ENCODE measurements around the gene ATXN1.
"Not testable (repeated sequence)": the region's sequence is repeated elsewhere in the genome, so short reads cannot be mapped to it uniquely, and the experiment has no call there.

Gene ATXN1

GRCh38 chr6:16615215-16615614 is 146.0 kb downstream of the ATXN1 start:
- DNase-seq (ENCODE audit: low read depth, low spot score) = not testable (repeated sequence)

- not testable (repeated sequence) for DNase-seq (ENCODE audit: low read depth, low spot score)
These were observed 147.1 kb downstream of the ATXN1 start for GRCh38 chr6:16614143-16614542.

- not testable (repeated sequence) for DNase-seq (ENCODE audit: low read depth, low spot score)
These were observed 147.8 kb downstream of the ATXN1 start for GRCh38 chr6:16613504-16613903.

GRCh38 chr6:16608444-16608843 is 152.8 kb downstream of the ATXN1 start:
- no peak for DNase-seq (ENCODE audit: low read depth, low spot score)

- DNase-seq (ENCODE audit: low read depth, low spot score) = no peak
These were observed 159.2 kb downstream of the ATXN1 start for GRCh38 chr6:16602035-16602434.

GRCh38 chr6:16600701-16601100 is 160.6 kb downstream of the ATXN1 start:
- DNase-seq (ENCODE audit: low read depth, low spot score) = no peak

- DNase-seq (ENCODE audit: low read depth, low spot score) = no peak
These were observed 161.2 kb downstream of the ATXN1 start for GRCh38 chr6:16600026-16600425.

- no peak for DNase-seq (ENCODE audit: low read depth, low spot score)
These were observed 164.5 kb downstream of the ATXN1 start for GRCh38 chr6:16596616-16597331.

- DNase-seq (ENCODE audit: low read depth, low spot score) = no peak
These were observed 165.6 kb downstream of the ATXN1 start for GRCh38 chr6:16595514-16596120.

GRCh38 chr6:16594849-16595248 is 166.4 kb downstream of the ATXN1 start:
- DNase-seq (ENCODE audit: low read depth, low spot score) = no peak

GRCh38 chr6:16592223-16592911 is 168.9 kb downstream of the ATXN1 start:
- DNase-seq (ENCODE audit: low read depth, low spot score) = no peak

GRCh38 chr6:16591396-16592222 is 169.7 kb downstream of the ATXN1 start:
- DNase-seq (ENCODE audit: low read depth, low spot score) = no peak

- DNase-seq (ENCODE audit: low read depth, low spot score) = no peak
These were observed 175.5 kb downstream of the ATXN1 start for GRCh38 chr6:16585805-16586204.

GRCh38 chr6:16583144-16583762 is 178.0 kb downstream of the ATXN1 start:
- no peak for DNase-seq (ENCODE audit: low read depth, low spot score)

- DNase-seq (ENCODE audit: low read depth, low spot score) = no peak
These were observed 178.7 kb downstream of the ATXN1 start for GRCh38 chr6:16582446-16583143.

- DNase-seq (ENCODE audit: low read depth, low spot score) = no peak
These were observed 182.5 kb downstream of the ATXN1 start for GRCh38 chr6:16578695-16579285.

GRCh38 chr6:16576451-16577368 is 184.6 kb downstream of the ATXN1 start:
- no peak for DNase-seq (ENCODE audit: low read depth, low spot score)

- DNase-seq (ENCODE audit: low read depth, low spot score) = no peak
These were observed 185.6 kb downstream of the ATXN1 start for GRCh38 chr6:16575655-16576054.

- no peak for DNase-seq (ENCODE audit: low read depth, low spot score)
These were observed 188.3 kb downstream of the ATXN1 start for GRCh38 chr6:16572943-16573342.

All from iPS DF 19.7 (cell line).